PFSK-1 (cell line): ENCODE results near the gene IPPK.

Experiments used
- FOXP2 ChIP-seq: optimal IDR thresholded peaks from 2 replicates; pipeline ENCODE3; 2011; ENCODE audit warnings: borderline replicate concordance, control low read depth, inconsistent platforms; ENCODE audit not compliant: insufficient read depth; ENCODE audit errors: extremely low read length, extremely low read depth
- POLR2AphosphoS5 ChIP-seq: IDR thresholded peaks from 2 replicates; pipeline ENCODE4 v1.6.1; 2012; ENCODE audit warnings: low read depth, mild to moderate bottlenecking, control low read depth, low read length, moderate library complexity
- REST ChIP-seq, 2 experiments: IDR thresholded peaks; 2 replicates each; pipeline versions ENCODE4 v1.6.1 to v1.8.0; 2011 to 2012; ENCODE audit warnings: low read depth in 2 of 2, low read length in 2 of 2, control low read depth in 1 of 2, inconsistent platforms in 1 of 2, mild to moderate bottlenecking in 1 of 2, moderate library complexity in 1 of 2; ENCODE audit not compliant: insufficient read depth in 1 of 2
- SIN3A ChIP-seq: IDR thresholded peaks from 2 replicates; pipeline ENCODE4 v1.6.1; 2012; ENCODE audit warnings: mild to moderate bottlenecking, low read length, moderate library complexity, borderline replicate concordance; ENCODE audit not compliant: insufficient read depth
- TAF1 ChIP-seq: IDR thresholded peaks from 2 replicates; pipeline ENCODE4 v1.6.1; 2012; ENCODE audit warnings: low read length, control low read depth, borderline replicate concordance; ENCODE audit not compliant: insufficient read depth

Gene IPPK

GRCh38 chr9:92601451-92601850 lies 68.5 kb downstream of the IPPK start:
- TF ChIP-seq FOXP2, result no peak
- TF ChIP-seq TAF1, result no peak
- TF ChIP-seq POLR2AphosphoS5, result no peak
- no peak for TF ChIP-seq REST (IDR thresholded peaks at IDR 0.05; ENCODE audit: insufficient read depth in 1 of 2, low read depth in 2 of 2, low read length in 2 of 2)
- no peak for TF ChIP-seq SIN3A

DNA sequence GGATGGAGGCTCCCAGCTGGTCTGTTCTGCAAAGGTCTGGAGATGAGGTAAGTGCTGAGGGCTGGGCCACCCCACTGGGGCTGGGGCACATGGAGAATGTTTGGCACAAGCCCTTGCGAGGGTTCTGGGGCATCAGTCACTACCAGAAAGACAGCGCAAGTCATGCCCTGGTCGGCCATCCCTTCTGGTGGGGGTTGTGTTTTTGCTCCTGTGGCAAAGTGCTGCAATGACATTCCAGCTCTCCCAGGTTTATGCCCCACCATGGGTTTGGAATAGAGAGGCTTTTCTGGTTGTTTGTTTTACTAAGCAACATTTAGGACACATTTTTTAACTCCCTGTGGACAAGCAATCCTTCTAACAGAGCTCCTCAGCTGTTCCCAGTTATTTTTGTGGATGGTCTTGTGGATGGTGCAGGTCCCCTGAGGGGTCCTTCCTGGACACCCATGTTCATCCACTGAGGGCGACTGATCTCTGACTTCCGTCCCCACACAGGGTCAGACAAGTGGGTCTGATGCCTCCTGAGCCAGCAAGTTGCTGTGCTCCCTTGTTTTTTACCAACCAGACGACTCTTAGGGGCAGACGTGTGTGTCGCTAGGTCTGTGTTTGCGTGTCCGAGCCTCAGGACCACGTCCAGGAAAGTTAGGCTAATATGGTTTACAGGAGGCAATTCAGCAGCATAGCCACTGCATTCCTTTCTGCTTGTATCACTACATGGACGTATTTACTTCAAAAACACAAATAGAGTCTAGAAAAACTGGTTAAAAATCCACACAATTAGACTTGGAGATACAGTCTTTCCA lies 69.3 kb downstream of the IPPK start:
- TF ChIP-seq FOXP2, result no peak
- TF ChIP-seq SIN3A, result no peak
- no peak for TF ChIP-seq TAF1
- TF ChIP-seq REST (IDR thresholded peaks at IDR 0.05; ENCODE audit: insufficient read depth in 1 of 2, low read depth in 2 of 2, low read length in 2 of 2), result no peak
- TF ChIP-seq POLR2AphosphoS5, result no peak

DNA sequence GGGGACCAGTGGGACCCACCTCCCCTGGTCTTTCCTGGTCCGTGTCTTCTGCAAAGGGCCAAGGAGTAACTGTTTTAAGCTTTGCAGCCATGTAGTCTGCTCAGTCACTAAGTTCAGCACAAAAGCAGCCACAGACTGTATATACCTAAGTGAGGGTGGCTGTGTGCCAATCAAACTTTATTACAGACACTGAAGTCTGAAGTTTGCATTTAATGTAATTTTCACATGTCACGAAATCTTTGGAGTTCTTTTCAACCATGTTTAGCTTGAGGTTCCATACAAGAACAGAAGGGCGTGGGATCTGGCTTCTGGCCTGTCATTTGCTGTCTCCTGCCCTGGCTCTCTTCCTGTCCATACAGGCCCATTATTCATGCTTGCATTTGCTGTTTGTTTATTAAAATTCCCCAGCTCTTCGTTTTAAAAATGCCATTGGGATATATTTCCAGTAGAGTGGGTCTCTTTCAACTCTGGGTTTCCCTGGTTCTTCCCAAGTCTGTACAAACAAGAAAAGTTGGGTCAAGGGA lies 69.9 kb downstream of the IPPK start:
- TF ChIP-seq FOXP2 (no peak), POLR2AphosphoS5 (no peak), SIN3A (no peak), REST (IDR thresholded peaks at IDR 0.05; ENCODE audit: insufficient read depth in 1 of 2, low read depth in 2 of 2, low read length in 2 of 2) (no peak), TAF1 (no peak)

- TF ChIP-seq FOXP2 (no peak), REST (IDR thresholded peaks at IDR 0.05; ENCODE audit: insufficient read depth in 1 of 2, low read depth in 2 of 2, low read length in 2 of 2) (no peak), TAF1 (no peak), SIN3A (no peak), POLR2AphosphoS5 (no peak)
Measured at GRCh38 chr9:92598382-92598781, 71.5 kb downstream of the IPPK start.

- TF ChIP-seq POLR2AphosphoS5 (no peak), REST (IDR thresholded peaks at IDR 0.05; ENCODE audit: insufficient read depth in 1 of 2, low read depth in 2 of 2, low read length in 2 of 2) (no peak), FOXP2 (no peak)
Measured at GRCh38 chr9:92595930-92596329, 74.0 kb downstream of the IPPK start.
